CD4-positive, alpha-beta T cell (primary cell): ENCODE data around the gene MYH15. TPM values are rescaled to one million over a fixed set of nuclear protein-coding genes. Genes with fewer than 3 reads are reported as not detected.

Source experiments
- ATAC-seq: fragments of 200-7000 bp; cut with Tn5 transposase; one replicate; pipeline ENCODE4 v1.10.0; 2022; ENCODE audit warnings: mild to moderate bottlenecking; ENCODE audit not compliant: poor library complexity
- CTCF ChIA-PET: fragments of 350-600 bp; sonication (Branson Sonifier 250); formaldehyde crosslinking; loops from one replicate; lab custom pipeline; 2021; ENCODE audit warnings: antibody characterized with exemption, inconsistent platforms; lab: Charles Lee
- POLR2A ChIA-PET: fragments of 350-600 bp; sonication (Branson Sonifier 250); formaldehyde crosslinking; loops from one replicate; lab custom pipeline; 2021; ENCODE audit warnings: antibody characterized with exemption, inconsistent platforms; lab: Charles Lee
- DNase-seq, 14 experiments: peaks; one replicate each; pipeline ENCODE4 v3.0.0-alpha.2; 2013 to 2020; ENCODE audit warnings: mixed read lengths in 2 of 14
- H3K27ac ChIP-seq, 2 donors: one replicate each; pipeline versions ENCODE4 v1.5.1 to v1.7.0; 2013; ENCODE audit warnings: low read length in 2 of 2, low read depth in 1 of 2, mild to moderate bottlenecking in 1 of 2
- H3K27me3 ChIP-seq, 2 experiments: 1 replicate in 1 of 2; 2 replicates in 1 of 2; pipeline versions ENCODE4 v1.6.1 to v1.7.0; 2013; ENCODE audit warnings: low read length in 2 of 2, control low read depth in 1 of 2, mild to moderate bottlenecking in 1 of 2, moderate library complexity in 1 of 2; ENCODE audit not compliant: insufficient read depth in 2 of 2, control insufficient read depth in 1 of 2
- H3K36me3 ChIP-seq: one replicate; pipeline ENCODE4 v1.6.1; 2013; ENCODE audit warnings: low read length, control low read depth; ENCODE audit not compliant: insufficient read depth
- H3K4me1 ChIP-seq: one replicate; pipeline ENCODE4 v1.6.1; 2013; ENCODE audit warnings: low read length, control low read depth; ENCODE audit not compliant: insufficient read depth
- H3K4me3 ChIP-seq: one replicate; pipeline ENCODE4 v1.5.1; 2013; ENCODE audit warnings: mild to moderate bottlenecking, low read length, moderate library complexity
- H3K9me3 ChIP-seq, 2 experiments: 1 replicate in 1 of 2; 2 replicates in 1 of 2; pipeline versions ENCODE4 v1.6.1 to v1.7.0; 2013; ENCODE audit warnings: low read length in 2 of 2, mild to moderate bottlenecking in 2 of 2, control low read depth in 1 of 2, moderate library complexity in 1 of 2; ENCODE audit not compliant: control insufficient read depth in 1 of 2, insufficient read depth in 1 of 2
- H3K27ac Mint-ChIP-seq: one replicate; pipeline ENCODE4 v1.8.0; 2020; ENCODE audit warnings: mixed read lengths
- H3K27me3 Mint-ChIP-seq: one replicate; pipeline ENCODE4 v1.8.0; 2021; ENCODE audit warnings: mixed read lengths
- H3K36me3 Mint-ChIP-seq: one replicate; pipeline ENCODE4 v1.8.0; 2021; ENCODE audit warnings: low read depth, mixed read lengths
- H3K4me1 Mint-ChIP-seq: one replicate; pipeline ENCODE4 v1.8.0; 2021; ENCODE audit warnings: low read depth, mixed read lengths
- H3K4me3 Mint-ChIP-seq: one replicate; pipeline ENCODE4 v1.8.0; 2020; ENCODE audit warnings: mild to moderate bottlenecking, mixed read lengths
- H3K9me3 Mint-ChIP-seq: one replicate; pipeline ENCODE4 v1.8.0; 2020; ENCODE audit warnings: mixed read lengths
- intact Hi-C, 2 experiments: fragments of 100-400 bp; cut with DNase I in 1 of 2; cut with micrococcal nuclease in 1 of 2; formaldehyde crosslinking; loops; one replicate each; pipeline versions ENCODE4 v1.15.1 to v1.9.0; 2023 to 2025; cut with DNase I, micrococcal nuclease
- total RNA-seq, 174 experiments: library from RNA in 2 of 174; stranded (reverse) in 2 of 174; gene quantifications; one replicate each; pipeline ENCODE4 v1.2.3 and lab custom pipeline; 2021 to 2026
- TF ChIP-seq, protein P1 (sequence below): fragments of 200-600 bp; IDR thresholded peaks from one replicate; pipeline ENCODE4 v1.8.0; 2022; ENCODE audit warnings: antibody characterized with exemption, mild to moderate bottlenecking

The MYH15 gene
- total RNA-seq, 2 experiments from 2014 or later, result 0.05 to 0.08 TPM

GRCh38 chr3:108338901-108339545 lies 171.4 kb downstream of the MYH15 start:
- no peak overlapping the region for H3K27ac ChIP-seq
- no peaks in the 10 kb centered on the region for H3K36me3 ChIP-seq
- ChIA-PET CTCF (no interaction called here), POLR2A (no interaction called here)
- H3K4me1 ChIP-seq, result no peaks in the 10 kb centered on the region
- TF ChIP-seq, protein P1, sequence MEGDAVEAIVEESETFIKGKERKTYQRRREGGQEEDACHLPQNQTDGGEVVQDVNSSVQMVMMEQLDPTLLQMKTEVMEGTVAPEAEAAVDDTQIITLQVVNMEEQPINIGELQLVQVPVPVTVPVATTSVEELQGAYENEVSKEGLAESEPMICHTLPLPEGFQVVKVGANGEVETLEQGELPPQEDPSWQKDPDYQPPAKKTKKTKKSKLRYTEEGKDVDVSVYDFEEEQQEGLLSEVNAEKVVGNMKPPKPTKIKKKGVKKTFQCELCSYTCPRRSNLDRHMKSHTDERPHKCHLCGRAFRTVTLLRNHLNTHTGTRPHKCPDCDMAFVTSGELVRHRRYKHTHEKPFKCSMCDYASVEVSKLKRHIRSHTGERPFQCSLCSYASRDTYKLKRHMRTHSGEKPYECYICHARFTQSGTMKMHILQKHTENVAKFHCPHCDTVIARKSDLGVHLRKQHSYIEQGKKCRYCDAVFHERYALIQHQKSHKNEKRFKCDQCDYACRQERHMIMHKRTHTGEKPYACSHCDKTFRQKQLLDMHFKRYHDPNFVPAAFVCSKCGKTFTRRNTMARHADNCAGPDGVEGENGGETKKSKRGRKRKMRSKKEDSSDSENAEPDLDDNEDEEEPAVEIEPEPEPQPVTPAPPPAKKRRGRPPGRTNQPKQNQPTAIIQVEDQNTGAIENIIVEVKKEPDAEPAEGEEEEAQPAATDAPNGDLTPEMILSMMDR, result no peak
- intact Hi-C loops, result no loop called here
- Mint-ChIP-seq H3K4me1 (no peaks in the 10 kb centered on the region), H3K27ac (no peak overlapping the region), H3K27me3 (no peaks in the 10 kb centered on the region), H3K9me3 (no peaks in the 10 kb centered on the region), H3K36me3 (no peaks in the 10 kb centered on the region), H3K4me3 (no peak overlapping the region)
- H3K9me3 ChIP-seq, result no peaks in the 10 kb centered on the region
- DNase-seq (no peak), ATAC-seq (no peak)
- no peaks in the 10 kb centered on the region for H3K27me3 ChIP-seq
- H3K4me3 ChIP-seq, result no peak overlapping the region

DNA sequence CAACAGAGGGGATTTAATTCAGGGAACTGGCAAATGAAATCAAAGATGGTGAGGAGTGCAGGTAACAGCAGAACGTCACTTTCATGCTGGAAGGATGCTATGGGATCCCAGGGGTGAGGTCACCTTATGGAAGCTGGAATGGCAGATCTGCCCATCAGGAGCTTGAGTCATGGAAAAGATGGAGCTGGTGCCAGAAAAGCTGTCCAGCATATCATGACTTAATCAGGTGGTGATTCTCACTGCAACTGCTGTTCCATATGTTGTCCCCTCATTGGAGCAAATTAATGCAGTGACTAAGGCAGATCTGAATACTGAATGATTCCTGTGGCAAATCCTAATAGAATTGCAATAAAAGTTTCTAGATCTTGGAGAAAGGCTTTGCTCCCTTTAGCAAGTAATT lies 175.7 kb downstream of the MYH15 start:
- intact Hi-C loops, result no loop called here
- Histone ChIP-seq H3K9me3 (no peaks in the 10 kb centered on the region), H3K27me3 (no peaks in the 10 kb centered on the region), H3K36me3 (no peaks in the 10 kb centered on the region), H3K27ac (no peak overlapping the region), H3K4me1 (no peaks in the 10 kb centered on the region), H3K4me3 (no peak overlapping the region)
- Mint-ChIP-seq H3K9me3 (no peaks in the 10 kb centered on the region), H3K4me1 (no peaks in the 10 kb centered on the region), H3K27ac (no peak overlapping the region), H3K36me3 (no peaks in the 10 kb centered on the region), H3K27me3 (no peaks in the 10 kb centered on the region), H3K4me3 (no peak overlapping the region)
- DNase-seq (no peak), ATAC-seq (no peak)
- POLR2A ChIA-PET, result no interaction called here
- CTCF ChIA-PET, result no interaction called here
- TF ChIP-seq, protein P1, result no peak

- TF ChIP-seq, protein P1, result no peak
- no peaks in the 10 kb centered on the region for H3K4me1 Mint-ChIP-seq
- H3K27ac Mint-ChIP-seq, result no peak overlapping the region
- intact Hi-C loops, result no loop called here
- ATAC-seq, result no peak
- Histone ChIP-seq H3K27ac (no peak overlapping the region), H3K4me1 (no peaks in the 10 kb centered on the region), H3K9me3 (no peaks in the 10 kb centered on the region), H3K36me3 (no peaks in the 10 kb centered on the region), H3K27me3 (no peaks in the 10 kb centered on the region), H3K4me3 (no peak overlapping the region)
- ChIA-PET CTCF (no interaction called here), POLR2A (no interaction called here)
- no peak overlapping the region for H3K4me3 Mint-ChIP-seq
- DNase-seq, result no peak
- H3K9me3 Mint-ChIP-seq, result no peaks in the 10 kb centered on the region
- H3K36me3 Mint-ChIP-seq, result no peaks in the 10 kb centered on the region
- no peaks in the 10 kb centered on the region for H3K27me3 Mint-ChIP-seq
These were observed 176.4 kb downstream of the MYH15 start for GRCh38 chr3:108333961-108334360.
